ENCODE measurements around the gene KLF13.

Gene KLF13

DNA sequence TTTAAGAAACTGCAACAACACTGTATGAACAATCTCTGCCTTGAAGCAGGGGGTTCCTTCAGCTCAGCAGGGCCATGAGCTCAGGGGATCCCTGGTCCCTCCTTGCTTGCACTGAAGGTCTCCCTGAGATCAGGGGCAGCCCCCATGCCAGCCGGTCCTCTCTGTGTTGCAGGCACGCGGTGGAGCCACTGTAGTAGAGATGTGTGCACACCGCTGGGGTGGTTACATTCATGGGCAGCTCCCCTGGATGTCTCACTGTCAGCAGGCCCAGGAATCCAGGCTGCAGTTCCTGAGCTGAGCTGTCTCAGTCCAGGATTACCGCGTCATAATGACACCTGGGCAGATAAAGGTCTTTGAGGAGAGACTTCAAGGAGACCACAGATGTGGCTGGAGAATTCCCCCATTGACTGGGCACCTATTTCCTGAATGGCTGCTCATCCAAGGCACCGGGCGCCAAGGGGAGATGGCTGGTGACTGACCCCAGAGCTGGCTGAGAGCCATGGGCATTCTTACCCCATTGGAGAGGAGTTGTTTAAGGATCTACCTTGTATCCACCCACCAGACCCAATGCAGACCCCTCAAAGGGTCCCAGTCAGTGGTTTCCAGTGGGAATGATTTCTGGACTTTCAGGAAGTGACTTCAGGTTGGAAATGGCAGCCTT, 10.4 kb upstream of the KLF13 start:
- no peak for DNase-seq (ENCODE audit: low read depth)
- TF ChIP-seq CTCF (IDR thresholded peaks at IDR 0.05; ENCODE audit: control insufficient read depth, insufficient read depth, low read depth, low read length, missing control alignments), result no peak
- no peak overlapping the region for H3K4me3 ChIP-seq (ENCODE audit: control insufficient read depth, low read depth, low read length)

- no peak for TF ChIP-seq CTCF (IDR thresholded peaks at IDR 0.05; ENCODE audit: control insufficient read depth, insufficient read depth, low read depth, low read length, missing control alignments)
- no peak for DNase-seq (ENCODE audit: low read depth)
- no peak overlapping the region for H3K4me3 ChIP-seq (ENCODE audit: control insufficient read depth, low read depth, low read length)
These were observed 9.6 kb upstream of the KLF13 start for GRCh38 chr15:31317017-31317416.

GRCh38 chr15:31317421-31318327, 9.0 kb upstream of the KLF13 start:
- no peak for TF ChIP-seq CTCF (IDR thresholded peaks at IDR 0.05; ENCODE audit: control insufficient read depth, insufficient read depth, low read depth, low read length, missing control alignments)
- DNase-seq (ENCODE audit: low read depth), result no peak
- H3K4me3 ChIP-seq (ENCODE audit: control insufficient read depth, low read depth, low read length), result no peak overlapping the region

DNA sequence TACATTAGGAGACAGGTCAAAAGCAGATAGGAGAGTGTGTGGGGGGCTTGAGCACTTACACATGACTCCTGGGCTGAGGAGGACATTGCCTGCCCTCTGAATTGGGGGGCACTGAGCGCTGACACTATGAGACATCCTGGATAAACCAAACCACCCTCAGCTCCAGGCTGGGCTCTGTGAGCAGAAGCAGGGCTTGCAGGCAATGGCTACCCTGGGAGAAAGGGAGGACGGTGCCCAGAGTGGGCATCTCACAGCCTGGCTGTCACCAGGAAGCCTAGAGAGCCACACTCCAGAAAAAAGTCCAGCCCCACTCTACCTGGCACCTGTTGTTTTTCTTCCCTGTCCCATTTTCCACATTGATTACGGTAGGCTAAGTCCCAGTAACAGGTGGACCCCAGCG, 8.2 kb upstream of the KLF13 start:
- no peak overlapping the region for H3K4me3 ChIP-seq (ENCODE audit: control insufficient read depth, low read depth, low read length)
- no peak for DNase-seq (ENCODE audit: low read depth)

GRCh38 chr15:31320022-31320421, 6.6 kb upstream of the KLF13 start:
- TF ChIP-seq CTCF (IDR thresholded peaks at IDR 0.05; ENCODE audit: control insufficient read depth, insufficient read depth, low read depth, low read length, missing control alignments), result no peak
- DNase-seq (ENCODE audit: low read depth), result no peak
- H3K4me3 ChIP-seq (ENCODE audit: control insufficient read depth, low read depth, low read length), result no peak overlapping the region

More for the DNA sequence above, 8.2 kb upstream of the KLF13 start:
- no peak for TF ChIP-seq CTCF (IDR thresholded peaks at IDR 0.05; ENCODE audit: control insufficient read depth, insufficient read depth, low read depth, low read length, missing control alignments)

DNA sequence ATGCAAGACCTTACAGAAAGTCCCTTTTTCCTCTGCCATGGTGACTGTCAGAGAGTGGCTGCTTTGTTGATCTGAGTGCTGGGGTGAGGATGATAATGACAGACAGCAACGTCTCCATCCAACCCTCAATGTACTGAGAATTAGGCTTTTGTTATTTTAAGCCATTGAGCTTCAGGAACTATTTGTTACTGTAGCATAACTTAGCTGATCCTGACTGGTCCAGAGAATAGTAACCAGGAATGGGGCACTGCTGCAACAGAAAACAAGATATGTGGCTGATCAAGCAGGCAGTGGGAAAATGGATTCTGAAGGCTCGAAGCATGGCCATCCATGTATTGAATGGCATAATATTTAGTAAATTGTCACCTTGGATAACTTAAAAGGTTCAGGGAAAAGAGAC, 5.2 kb upstream of the KLF13 start:
- DNase-seq (ENCODE audit: low read depth), result no peak
- no peak overlapping the region for H3K4me3 ChIP-seq (ENCODE audit: control insufficient read depth, low read depth, low read length)
- TF ChIP-seq CTCF (IDR thresholded peaks at IDR 0.05; ENCODE audit: control insufficient read depth, insufficient read depth, low read depth, low read length, missing control alignments), result no peak

Measured in AG09309 (cell line).